ENCODE measurements around the gene CRACR2A.

- no peak for TF ChIP-seq ELF4 (IDR thresholded peaks at IDR 0.05)
- no peak for TF ChIP-seq TARDBP (IDR thresholded peaks at IDR 0.05)
Measured at GRCh38 chr12:3671330-3672112, 81.4 kb downstream of the CRACR2A start.

Measured in HEK293T (cell line).